Natural killer cell (primary cell): Measurements from ENCODE around the gene RHOD. TPM values are rescaled to one million over a fixed set of nuclear protein-coding genes. Genes with fewer than 3 reads are reported as not detected.

ENCODE experiments used
- ATAC-seq, 3 donors: fragments of 150-1000 bp in 2 of 3; fragments of 200-7000 bp in 1 of 3; cut with Tn5 transposase; 1 replicate in 1 of 3; 2 replicates in 2 of 3; pipeline ENCODE4 v1.10.0; 2021; ENCODE audit warnings: mild to moderate bottlenecking in 2 of 3, moderate library complexity in 2 of 3
- DNase-seq, 2 donors: peaks; one replicate each; pipeline versions ENCODE4 v3.0.0 to v3.0.0-alpha.2; 2013 to 2021; ENCODE audit warnings: mixed read lengths in 1 of 2
- H3K27ac ChIP-seq: one replicate; pipeline ENCODE4 v1.5.1; 2013; ENCODE audit warnings: mild to moderate bottlenecking, low read length
- H3K27me3 ChIP-seq: one replicate; pipeline ENCODE4 v1.6.1; 2013; ENCODE audit warnings: low read length; ENCODE audit not compliant: control insufficient read depth, insufficient read depth
- H3K36me3 ChIP-seq: one replicate; pipeline ENCODE4 v1.6.1; 2013; ENCODE audit warnings: low read length; ENCODE audit not compliant: control insufficient read depth, insufficient read depth
- H3K4me1 ChIP-seq: one replicate; pipeline ENCODE4 v1.6.1; 2013; ENCODE audit warnings: low read length; ENCODE audit not compliant: control insufficient read depth, insufficient read depth
- H3K4me3 ChIP-seq: one replicate; pipeline ENCODE4 v1.5.1; 2013; ENCODE audit warnings: low read length
- H3K9me3 ChIP-seq: one replicate; pipeline ENCODE4 v1.6.1; 2013; ENCODE audit warnings: low read length; ENCODE audit not compliant: control insufficient read depth, insufficient read depth
- H3K27ac Mint-ChIP-seq, 2 donors: one replicate each; pipeline ENCODE4 v1.8.0; 2022; ENCODE audit warnings: mild to moderate bottlenecking in 2 of 2, mixed read lengths in 2 of 2, moderate library complexity in 1 of 2
- H3K27me3 Mint-ChIP-seq, 2 donors: one replicate each; pipeline ENCODE4 v1.8.0; 2022; ENCODE audit warnings: low read depth in 2 of 2, mixed read lengths in 2 of 2
- H3K36me3 Mint-ChIP-seq: one replicate; pipeline ENCODE4 v1.8.0; 2022; ENCODE audit warnings: mixed read lengths
- H3K4me1 Mint-ChIP-seq, 2 donors: one replicate each; pipeline ENCODE4 v1.8.0; 2022; ENCODE audit warnings: mixed read lengths in 2 of 2
- H3K4me3 Mint-ChIP-seq: one replicate; pipeline ENCODE4 v1.8.0; 2022; ENCODE audit warnings: mild to moderate bottlenecking, moderate library complexity, mixed read lengths
- H3K9me3 Mint-ChIP-seq, 2 donors: one replicate each; pipeline ENCODE4 v1.8.0; 2022; ENCODE audit warnings: mixed read lengths in 2 of 2
- WGBS: methylation state at CpG from one replicate; pipeline ENCODE4 v1.1.7; 2013; ENCODE audit warnings: missing lambda C conversion rate; ENCODE audit not compliant: insufficient coverage; 5-methylcytosine and 5-hydroxymethylcytosine counted together
- intact Hi-C: fragments of 100-400 bp; cut with micrococcal nuclease; formaldehyde crosslinking; loops from one replicate; pipeline ENCODE4 v1.14.2; 2022
- total RNA-seq, 4 donors: library from RNA; stranded (reverse); fragments of 120-200 nt in 1 of 4; gene quantifications; one replicate each; pipeline versions ENCODE4 v1.2.3 to v1.2.4, GENCODE V29; 2013 to 2022
- TF ChIP-seq, protein P1 (sequence below): fragments of 200-600 bp; IDR thresholded peaks from one replicate; pipeline ENCODE4 v1.8.0; 2022; ENCODE audit warnings: antibody characterized with exemption

The RHOD gene
- total RNA-seq, 3 donors from 2014 or later (not counting 1 experiment from before 2014, with no cell fraction given) = not detected

GRCh38 chr11:67033661-67034166 lies 22.9 kb upstream of the RHOD start:
- Mint-ChIP-seq H3K27me3 (peaks cover 8 to 19% of the 10 kb centered on the region in 2 donors), H3K4me3 (no peak overlapping the region), H3K36me3 (no peaks in the 10 kb centered on the region), H3K4me1 (no peaks in the 10 kb centered on the region), H3K27ac (no peak overlapping the region), H3K9me3 (no peaks in the 10 kb centered on the region)
- Histone ChIP-seq H3K9me3 (no peaks in the 10 kb centered on the region), H3K27ac (no peak overlapping the region), H3K27me3 (no peaks in the 10 kb centered on the region), H3K36me3 (no peaks in the 10 kb centered on the region), H3K4me1 (no peaks in the 10 kb centered on the region), H3K4me3 (no peak overlapping the region)
- ATAC-seq (no peak), DNase-seq (no peak)
- TF ChIP-seq, protein P1, sequence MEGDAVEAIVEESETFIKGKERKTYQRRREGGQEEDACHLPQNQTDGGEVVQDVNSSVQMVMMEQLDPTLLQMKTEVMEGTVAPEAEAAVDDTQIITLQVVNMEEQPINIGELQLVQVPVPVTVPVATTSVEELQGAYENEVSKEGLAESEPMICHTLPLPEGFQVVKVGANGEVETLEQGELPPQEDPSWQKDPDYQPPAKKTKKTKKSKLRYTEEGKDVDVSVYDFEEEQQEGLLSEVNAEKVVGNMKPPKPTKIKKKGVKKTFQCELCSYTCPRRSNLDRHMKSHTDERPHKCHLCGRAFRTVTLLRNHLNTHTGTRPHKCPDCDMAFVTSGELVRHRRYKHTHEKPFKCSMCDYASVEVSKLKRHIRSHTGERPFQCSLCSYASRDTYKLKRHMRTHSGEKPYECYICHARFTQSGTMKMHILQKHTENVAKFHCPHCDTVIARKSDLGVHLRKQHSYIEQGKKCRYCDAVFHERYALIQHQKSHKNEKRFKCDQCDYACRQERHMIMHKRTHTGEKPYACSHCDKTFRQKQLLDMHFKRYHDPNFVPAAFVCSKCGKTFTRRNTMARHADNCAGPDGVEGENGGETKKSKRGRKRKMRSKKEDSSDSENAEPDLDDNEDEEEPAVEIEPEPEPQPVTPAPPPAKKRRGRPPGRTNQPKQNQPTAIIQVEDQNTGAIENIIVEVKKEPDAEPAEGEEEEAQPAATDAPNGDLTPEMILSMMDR = no peak
- 72% methylated on average over 8 of the region's 8 CpGs for WGBS
- intact Hi-C loops = no loop called here

- Histone ChIP-seq H3K9me3 (no peaks in the 10 kb centered on the region), H3K27me3 (no peaks in the 10 kb centered on the region), H3K27ac (no peak overlapping the region), H3K4me3 (no peak overlapping the region), H3K4me1 (no peaks in the 10 kb centered on the region), H3K36me3 (no peaks in the 10 kb centered on the region)
- DNase-seq (no peak), ATAC-seq (no peak)
- intact Hi-C loops = no loop called here
- Mint-ChIP-seq H3K36me3 (no peaks in the 10 kb centered on the region), H3K4me1 (no peaks in the 10 kb centered on the region), H3K4me3 (no peak overlapping the region), H3K27ac (no peak overlapping the region), H3K27me3 (peaks cover 8 to 19% of the 10 kb centered on the region in 2 donors), H3K9me3 (no peaks in the 10 kb centered on the region)
- 83% methylated on average over 6 of the region's 6 CpGs for WGBS
- TF ChIP-seq, protein P1 = no peak
Measured at GRCh38 chr11:67034350-67034749, 22.3 kb upstream of the RHOD start.

DNA sequence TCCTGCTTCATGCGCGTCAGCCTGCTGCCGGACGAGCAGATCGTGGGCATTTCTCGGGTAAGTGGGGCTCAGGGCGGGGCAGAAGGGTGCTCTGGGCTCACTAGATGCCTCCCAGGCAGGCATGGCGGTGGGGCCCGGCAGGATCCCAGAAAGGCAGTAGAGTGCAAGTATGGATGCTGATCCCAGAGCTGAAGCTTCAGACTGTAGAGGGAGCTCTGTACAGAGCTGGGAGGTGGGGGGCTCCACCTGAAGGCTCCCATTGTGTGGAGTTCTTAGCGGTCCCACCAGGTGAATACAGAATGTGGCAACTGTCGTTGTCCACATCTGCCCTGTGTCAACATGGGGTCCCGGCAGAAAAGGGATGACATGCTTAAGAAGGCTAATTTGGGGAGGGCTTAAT lies 16.5 kb upstream of the RHOD start:
- intact Hi-C loops = no loop called here
- TF ChIP-seq, protein P1 = no peak
- ATAC-seq (no peak), DNase-seq (no peak)
- Mint-ChIP-seq H3K27ac (no peak overlapping the region), H3K9me3 (no peaks in the 10 kb centered on the region), H3K27me3 (peaks cover 7 to 9% of the 10 kb centered on the region in 2 donors), H3K4me3 (no peak overlapping the region), H3K4me1 (no peaks in the 10 kb centered on the region), H3K36me3 (no peaks in the 10 kb centered on the region)
- no peaks in the 10 kb centered on the region for H3K9me3 ChIP-seq
- H3K27ac ChIP-seq = no peak overlapping the region
- WGBS = 88% methylated on average over 12 of the region's 12 CpGs
- no peaks in the 10 kb centered on the region for H3K36me3 ChIP-seq
- no peaks in the 10 kb centered on the region for H3K4me1 ChIP-seq
- H3K27me3 ChIP-seq = peaks cover 2% of the 10 kb centered on the region
- no peak overlapping the region for H3K4me3 ChIP-seq

DNA sequence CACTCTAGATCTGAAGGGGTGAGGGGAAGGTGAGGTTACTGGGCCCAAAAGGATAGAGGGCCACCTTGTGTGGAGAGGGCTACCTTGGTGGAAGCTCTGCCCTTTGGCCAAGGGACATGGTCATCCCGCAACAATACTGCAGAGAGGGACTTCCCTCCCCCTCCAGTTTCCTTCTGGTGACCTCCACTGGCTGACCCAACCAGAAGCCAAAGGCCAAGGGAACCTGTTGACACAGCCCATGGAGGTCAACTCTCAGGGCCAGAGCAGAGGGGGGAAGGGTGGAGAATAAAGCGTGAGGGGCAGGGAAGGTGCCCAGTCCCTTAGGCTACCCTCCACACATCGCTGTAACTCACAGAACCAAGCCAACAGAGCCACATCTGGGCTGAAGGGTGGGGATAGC lies 15.0 kb upstream of the RHOD start:
- 100% methylated on average over 2 of the region's 3 CpGs for WGBS
- H3K27me3 ChIP-seq = peaks cover 2% of the 10 kb centered on the region
- DNase-seq (no peak), ATAC-seq (no peak)
- TF ChIP-seq, protein P1 = no peak
- intact Hi-C loops = no loop called here
- no peaks in the 10 kb centered on the region for H3K4me1 ChIP-seq
- H3K36me3 ChIP-seq = no peaks in the 10 kb centered on the region
- no peak overlapping the region for H3K27ac ChIP-seq
- Mint-ChIP-seq H3K4me1 (no peaks in the 10 kb centered on the region), H3K27ac (no peak overlapping the region), H3K9me3 (no peaks in the 10 kb centered on the region), H3K4me3 (no peak overlapping the region), H3K27me3 (peaks cover 7 to 12% of the 10 kb centered on the region in 2 donors), H3K36me3 (no peaks in the 10 kb centered on the region)
- H3K9me3 ChIP-seq = no peaks in the 10 kb centered on the region
- H3K4me3 ChIP-seq = no peak overlapping the region
